Endodermal cell (in vitro differentiated cells): ENCODE data around the gene MBTPS1. TPM values are rescaled to one million over a fixed set of nuclear protein-coding genes. Genes with fewer than 3 reads are reported as not detected.

Experiments
- DNase-seq: peaks from one replicate; pipeline ENCODE4 v3.0.0-alpha.2; 2017
- H3K27ac ChIP-seq: 2 replicates; pipeline ENCODE4 v1.5.1; 2013; ENCODE audit warnings: mild to moderate bottlenecking, low read depth, low read length, moderate library complexity
- H3K27me3 ChIP-seq: 2 replicates; pipeline ENCODE4 v1.6.1; 2013; ENCODE audit warnings: mild to moderate bottlenecking, low read length, moderate library complexity; ENCODE audit not compliant: insufficient read depth, control insufficient read depth, poor library complexity, severe bottlenecking
- H3K36me3 ChIP-seq: 2 replicates; pipeline ENCODE4 v1.7.0; 2013; ENCODE audit warnings: mild to moderate bottlenecking, low read length, moderate library complexity; ENCODE audit not compliant: control insufficient read depth, insufficient read depth
- H3K4me1 ChIP-seq: one replicate; pipeline ENCODE4 v1.7.0; 2013; ENCODE audit warnings: low read length; ENCODE audit not compliant: control insufficient read depth, insufficient read depth
- H3K4me3 ChIP-seq: 2 replicates; pipeline ENCODE4 v1.5.1; 2013; ENCODE audit warnings: mild to moderate bottlenecking, low read length, moderate library complexity
- H3K9ac ChIP-seq: 2 replicates; pipeline ENCODE4 v1.6.1; 2013; ENCODE audit warnings: mild to moderate bottlenecking, low read length, moderate library complexity; ENCODE audit not compliant: poor library complexity, severe bottlenecking; ENCODE audit errors: extremely low read depth
- H3K9me3 ChIP-seq: 2 replicates; pipeline ENCODE4 v1.6.1; 2013; ENCODE audit warnings: mild to moderate bottlenecking, low read length, moderate library complexity; ENCODE audit not compliant: control insufficient read depth
- H3K27ac Mint-ChIP-seq: 2 replicates; pipeline ENCODE4 v1.8.0; 2020; ENCODE audit warnings: mixed read lengths
- H3K27me3 Mint-ChIP-seq: 2 replicates; pipeline ENCODE4 v1.8.0; 2021; ENCODE audit warnings: mild to moderate bottlenecking, mixed read lengths; ENCODE audit not compliant: insufficient read depth
- H3K36me3 Mint-ChIP-seq: 2 replicates; pipeline ENCODE4 v1.8.0; 2020; ENCODE audit warnings: low read depth, mixed read lengths
- H3K4me1 Mint-ChIP-seq: 2 replicates; pipeline ENCODE4 v1.8.0; 2020; ENCODE audit warnings: mixed read lengths
- H3K4me3 Mint-ChIP-seq: 2 replicates; pipeline ENCODE4 v1.8.0; 2020; ENCODE audit warnings: mild to moderate bottlenecking, moderate library complexity, mixed read lengths
- H3K9me3 Mint-ChIP-seq: 2 replicates; pipeline ENCODE4 v1.8.0; 2020; ENCODE audit warnings: mild to moderate bottlenecking, mixed read lengths
- WGBS, 2 experiments: methylation state at CpG; one replicate each; pipeline versions ENCODE4 v1.1.5 to v1.1.7; 2013; ENCODE audit warnings: missing lambda C conversion rate in 2 of 2, mixed read lengths in 1 of 2; ENCODE audit not compliant: insufficient coverage in 1 of 2, insufficient read length in 1 of 2; 5-methylcytosine and 5-hydroxymethylcytosine counted together
- total RNA-seq, 2 donors: library from RNA; stranded (reverse); fragmentation: NEBNext Ultra II Directional in 1 of 2; extraction: Animal tissue kit (Norgen Biotek cat#: 25700) in 1 of 2; gene quantifications; 2 replicates in 1 of 2; 3 replicates in 1 of 2; pipeline ENCODE4 v1.2.1, GENCODE V29; 2021
- TF ChIP-seq, protein P1 (sequence below): fragments of 200-600 bp; sonication (generic); conservative IDR thresholded peaks from 2 replicates; pipeline ENCODE4 v1.5.0; 2021; ENCODE audit warnings: antibody characterized with exemption, mild to moderate bottlenecking

The MBTPS1 gene
- total RNA-seq, 2 donors from 2014 or later: 59.7 to 62.9 TPM

DNA sequence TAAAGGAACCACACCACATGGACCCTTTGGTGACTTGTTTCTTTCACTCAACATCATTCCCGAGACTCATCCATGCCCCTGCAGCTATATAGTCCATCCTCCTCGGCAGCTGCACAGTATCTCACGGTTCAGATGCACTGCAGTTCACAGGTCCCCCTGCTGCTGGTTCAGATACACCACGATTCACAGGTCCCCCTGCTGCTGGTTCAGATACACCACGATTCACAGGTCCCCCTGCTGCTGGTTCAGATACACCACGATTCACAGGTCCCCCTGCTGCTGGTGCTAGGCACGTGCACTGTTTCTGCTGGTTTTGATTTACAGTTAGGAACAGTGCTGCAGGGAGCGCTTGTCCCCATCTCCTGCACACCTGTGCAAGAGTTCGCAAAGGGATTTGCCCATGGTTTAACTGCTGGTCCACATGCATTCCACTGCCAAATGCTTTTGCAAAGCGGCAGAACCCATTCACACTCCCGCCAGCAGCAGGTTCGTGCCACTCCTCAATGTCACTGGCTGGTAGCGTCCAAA is 24.5 kb upstream of the MBTPS1 start:
- Histone ChIP-seq H3K36me3 (peaks cover 3% of the 10 kb centered on the region), H3K27ac (no peak overlapping the region), H3K4me3 (no peak overlapping the region), H3K4me1 (peaks cover 12% of the 10 kb centered on the region), H3K9ac (no peak overlapping the region), H3K9me3 (peaks cover 12% of the 10 kb centered on the region), H3K27me3 (peaks cover 8% of the 10 kb centered on the region)
- Mint-ChIP-seq H3K4me1 (peaks cover 35% of the 10 kb centered on the region), H3K36me3 (peaks cover 11% of the 10 kb centered on the region), H3K9me3 (peaks cover 2% of the 10 kb centered on the region), H3K27ac (peak overlapping the region; percentile 75), H3K27me3 (peaks cover 7% of the 10 kb centered on the region), H3K4me3 (no peak overlapping the region)
- 81 to 87% methylated on average over 8 to 13 of the region's 13 CpGs for WGBS, 2 experiments
- no peak for DNase-seq
- TF ChIP-seq, protein P1, sequence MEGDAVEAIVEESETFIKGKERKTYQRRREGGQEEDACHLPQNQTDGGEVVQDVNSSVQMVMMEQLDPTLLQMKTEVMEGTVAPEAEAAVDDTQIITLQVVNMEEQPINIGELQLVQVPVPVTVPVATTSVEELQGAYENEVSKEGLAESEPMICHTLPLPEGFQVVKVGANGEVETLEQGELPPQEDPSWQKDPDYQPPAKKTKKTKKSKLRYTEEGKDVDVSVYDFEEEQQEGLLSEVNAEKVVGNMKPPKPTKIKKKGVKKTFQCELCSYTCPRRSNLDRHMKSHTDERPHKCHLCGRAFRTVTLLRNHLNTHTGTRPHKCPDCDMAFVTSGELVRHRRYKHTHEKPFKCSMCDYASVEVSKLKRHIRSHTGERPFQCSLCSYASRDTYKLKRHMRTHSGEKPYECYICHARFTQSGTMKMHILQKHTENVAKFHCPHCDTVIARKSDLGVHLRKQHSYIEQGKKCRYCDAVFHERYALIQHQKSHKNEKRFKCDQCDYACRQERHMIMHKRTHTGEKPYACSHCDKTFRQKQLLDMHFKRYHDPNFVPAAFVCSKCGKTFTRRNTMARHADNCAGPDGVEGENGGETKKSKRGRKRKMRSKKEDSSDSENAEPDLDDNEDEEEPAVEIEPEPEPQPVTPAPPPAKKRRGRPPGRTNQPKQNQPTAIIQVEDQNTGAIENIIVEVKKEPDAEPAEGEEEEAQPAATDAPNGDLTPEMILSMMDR: peak; percentile 71

DNA sequence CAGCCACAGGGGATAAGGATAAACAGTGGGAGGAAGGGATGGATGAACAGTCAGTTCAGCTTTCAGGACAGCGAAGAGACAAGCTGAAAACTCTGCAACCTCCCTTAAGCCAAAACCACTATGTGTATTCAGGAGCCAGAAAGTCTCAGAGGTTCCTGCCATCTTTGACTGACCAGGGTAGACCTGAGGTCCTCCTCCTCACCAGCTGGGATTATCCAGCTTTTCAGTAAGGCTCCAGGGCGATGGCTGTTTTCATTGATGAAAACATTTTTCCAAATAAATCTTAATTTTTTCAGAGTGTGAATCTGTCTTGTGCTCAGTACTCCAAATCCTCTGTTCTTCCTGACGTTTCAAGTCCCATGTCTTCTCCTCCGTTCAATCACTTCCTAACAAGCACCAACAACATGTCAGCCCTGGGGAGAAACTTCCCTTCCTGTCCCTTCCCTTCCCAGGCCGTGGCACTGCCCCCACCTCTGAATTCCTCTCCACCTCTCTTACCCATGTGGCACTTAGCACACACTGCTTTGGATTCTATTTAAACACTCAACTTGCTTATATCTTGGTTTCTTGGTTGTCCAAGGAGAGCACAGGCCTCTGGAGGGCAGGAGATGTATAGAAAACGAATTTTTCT is 23.0 kb upstream of the MBTPS1 start:
- H3K9ac ChIP-seq: no peak overlapping the region

DNA sequence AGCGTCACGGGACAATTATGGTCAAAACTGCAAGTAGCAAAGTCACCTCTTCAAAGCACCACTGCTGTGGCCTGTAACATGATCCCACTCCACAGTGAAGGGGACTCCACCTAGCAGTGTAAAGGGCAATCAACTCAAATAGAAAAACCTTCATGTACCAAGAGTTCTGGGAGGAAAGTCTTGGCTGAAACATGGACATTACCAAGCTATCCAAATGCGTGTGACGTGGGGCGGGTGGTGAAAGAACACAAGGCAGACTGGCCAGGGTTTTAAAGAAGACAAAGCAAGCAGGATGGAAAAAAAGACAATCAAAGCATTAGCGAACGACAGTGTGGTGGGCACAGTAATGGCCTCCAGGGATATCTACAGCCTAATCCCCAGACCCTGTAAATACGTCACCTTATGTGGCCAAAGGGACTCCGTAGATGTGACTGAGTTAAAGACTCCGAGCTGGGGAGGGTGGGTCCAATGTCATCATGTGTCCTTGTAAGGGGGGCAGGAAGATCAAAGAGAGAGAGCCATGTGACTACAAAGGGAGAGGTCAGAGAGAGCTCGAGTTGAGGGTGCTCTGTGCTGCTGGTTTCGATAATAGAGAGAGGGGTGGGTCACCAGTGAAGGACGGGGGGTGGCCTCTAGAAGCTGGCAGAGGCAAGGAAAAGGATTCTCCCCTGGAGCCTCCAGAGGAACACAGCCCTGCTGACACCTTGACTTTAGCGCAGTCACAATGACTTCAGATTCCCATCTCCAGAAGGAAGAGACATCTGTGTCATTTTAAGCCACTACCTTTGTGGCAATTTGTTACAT is 22.3 kb upstream of the MBTPS1 start:
- Mint-ChIP-seq H3K4me1 (peaks cover 36% of the 10 kb centered on the region), H3K9me3 (peaks cover 2% of the 10 kb centered on the region), H3K27me3 (no peaks in the 10 kb centered on the region), H3K27ac (peak overlapping the region; percentile 29), H3K36me3 (peaks cover 15% of the 10 kb centered on the region), H3K4me3 (no peak overlapping the region)
- 65 to 75% methylated on average over 8 to 14 of the region's 14 CpGs for WGBS, 2 experiments
- H3K27me3 ChIP-seq: no peaks in the 10 kb centered on the region
- H3K4me3 ChIP-seq: no peak overlapping the region
- H3K9ac ChIP-seq: no peak overlapping the region
- peaks cover 12% of the 10 kb centered on the region for H3K4me1 ChIP-seq
- TF ChIP-seq, protein P1: no peak
- peaks cover 12% of the 10 kb centered on the region for H3K9me3 ChIP-seq
- peaks cover 6% of the 10 kb centered on the region for H3K36me3 ChIP-seq
- peak overlapping the region; percentile 77 for H3K27ac ChIP-seq
- no peak for DNase-seq

More for the DNA sequence above, 23.0 kb upstream of the MBTPS1 start:
- H3K9me3 Mint-ChIP-seq: peaks cover 2% of the 10 kb centered on the region
- H3K36me3 Mint-ChIP-seq: peaks cover 13% of the 10 kb centered on the region
- Histone ChIP-seq H3K27me3 (no peaks in the 10 kb centered on the region), H3K27ac (no peak overlapping the region), H3K9me3 (peaks cover 12% of the 10 kb centered on the region), H3K4me1 (peaks cover 12% of the 10 kb centered on the region), H3K36me3 (peaks cover 3% of the 10 kb centered on the region), H3K4me3 (no peak overlapping the region)
- H3K27ac Mint-ChIP-seq: peak overlapping the region; percentile 64
- H3K27me3 Mint-ChIP-seq: no peaks in the 10 kb centered on the region
- WGBS, 2 experiments: 91 to 94% methylated on average over 4 to 6 of the region's 6 CpGs
- peaks cover 36% of the 10 kb centered on the region for H3K4me1 Mint-ChIP-seq
- TF ChIP-seq, protein P1: no peak
- DNase-seq: no peak
- H3K4me3 Mint-ChIP-seq: no peak overlapping the region
